ES-I3 (cell line): ENCODE results near the gene HPSE.

Source experiments
- H3K36me3 ChIP-seq: 2 replicates; pipeline ENCODE4 v1.6.1; 2013; ENCODE audit warnings: mild to moderate bottlenecking, low read length, control low read depth, moderate library complexity; ENCODE audit not compliant: insufficient read depth
- H3K4me1 ChIP-seq: 2 replicates; pipeline ENCODE4 v1.6.1; 2013; ENCODE audit warnings: mild to moderate bottlenecking, control low read depth, low read length; ENCODE audit not compliant: insufficient read depth
- H3K9ac ChIP-seq: 2 replicates; pipeline ENCODE4 v1.6.1; 2013; ENCODE audit warnings: low read depth, mild to moderate bottlenecking, low read length, moderate library complexity
- H3K9me3 ChIP-seq: 2 replicates; pipeline ENCODE4 v1.6.1; 2013; ENCODE audit warnings: mild to moderate bottlenecking, low read length, moderate library complexity; ENCODE audit not compliant: control insufficient read depth, insufficient read depth

HPSE gene

GRCh38 chr4:83334425-83335241 is at the start of gene HPSE:
TSS of gene HPSE (minus strand) at chr4:83334848. CDS start at chr4:83334782, 66 bp downstream.
- no peaks in the 10 kb centered on the region for H3K4me1 ChIP-seq
- no peaks in the 10 kb centered on the region for H3K9me3 ChIP-seq
- no peaks in the 10 kb centered on the region for H3K36me3 ChIP-seq
- peak within 1 kb of the TSS; percentile 64 for H3K9ac ChIP-seq

- Histone ChIP-seq H3K4me1 (peaks cover 5% of the 10 kb centered on the region; the same call in 1 of the 2 replicates), H3K9ac (no peak overlapping the region), H3K36me3 (no peaks in the 10 kb centered on the region), H3K9me3 (peaks cover 8% of the 10 kb centered on the region; the same call in 1 of the 2 replicates)
Measured at GRCh38 chr4:83382850-83383249, 48.2 kb upstream of the HPSE start.

GRCh38 chr4:83381173-83381572 is 46.5 kb upstream of the HPSE start:
- Histone ChIP-seq H3K9ac (no peak overlapping the region), H3K9me3 (peaks cover 8% of the 10 kb centered on the region), H3K36me3 (no peaks in the 10 kb centered on the region), H3K4me1 (no peaks in the 10 kb centered on the region)

DNA sequence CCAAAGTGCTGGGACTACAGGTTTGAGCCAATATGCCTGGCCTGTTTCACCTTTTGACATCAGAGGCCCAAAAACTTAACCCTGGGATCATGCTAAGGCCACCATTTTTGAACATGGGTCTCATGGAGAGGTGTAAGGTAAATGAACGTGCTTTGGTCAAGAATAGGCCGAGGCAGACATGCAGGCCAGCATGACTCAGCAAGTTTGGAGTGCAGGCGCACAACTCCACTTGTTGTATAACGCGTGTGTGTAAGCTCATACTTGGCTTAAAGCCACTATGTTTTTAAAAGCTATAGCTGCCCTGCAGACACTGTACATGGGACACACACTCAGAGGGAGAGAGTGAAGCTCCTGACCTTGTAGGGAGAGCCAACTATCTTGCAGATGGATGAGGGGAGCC is 43.8 kb upstream of the HPSE start:
- H3K9me3 ChIP-seq = peaks cover 8% of the 10 kb centered on the region
- no peaks in the 10 kb centered on the region for H3K4me1 ChIP-seq
- no peaks in the 10 kb centered on the region for H3K36me3 ChIP-seq
- no peak overlapping the region for H3K9ac ChIP-seq

DNA sequence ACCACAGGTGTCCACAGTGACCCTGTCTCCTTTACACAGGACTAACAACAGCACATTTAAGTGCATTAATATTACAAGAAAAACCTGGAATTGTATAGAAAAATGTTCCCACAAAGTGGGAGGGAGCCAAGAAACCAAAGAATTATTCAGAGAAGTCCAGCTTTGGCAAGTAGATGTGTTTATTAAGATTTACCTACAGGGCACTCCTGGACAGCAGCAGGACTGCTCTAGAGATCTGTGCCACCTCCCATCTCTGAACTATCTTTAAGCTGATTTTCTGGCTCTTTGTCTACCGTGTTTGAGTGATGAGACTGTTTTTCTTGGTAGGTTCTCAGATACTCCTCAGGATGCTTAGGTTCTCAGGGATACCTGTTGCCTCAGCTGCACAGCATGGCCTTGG is 38.3 kb upstream of the HPSE start:
- Histone ChIP-seq H3K9ac (no peak overlapping the region), H3K4me1 (no peaks in the 10 kb centered on the region), H3K36me3 (no peaks in the 10 kb centered on the region), H3K9me3 (no peaks in the 10 kb centered on the region; the same call in 1 of the 2 replicates)

DNA sequence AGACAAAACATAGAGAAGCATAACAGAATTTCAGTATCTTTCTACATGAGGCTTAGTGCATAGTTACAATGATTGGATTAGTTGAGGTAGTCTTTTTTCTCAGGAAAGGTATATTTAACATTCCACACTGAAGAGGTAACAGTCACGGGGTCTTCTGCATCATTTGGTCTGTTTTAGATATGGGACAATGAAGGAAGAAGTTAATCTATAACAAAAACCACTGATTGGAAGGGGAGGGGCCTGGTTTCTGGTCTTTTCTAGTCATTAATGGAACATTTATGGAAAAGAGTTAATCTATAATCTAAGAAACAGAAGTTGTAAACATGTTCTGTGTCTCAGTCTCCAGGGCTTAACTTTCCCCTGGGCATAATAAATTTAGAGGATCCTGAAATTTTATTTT is 37.3 kb upstream of the HPSE start:
- H3K4me1 ChIP-seq = no peaks in the 10 kb centered on the region
- H3K9me3 ChIP-seq = no peaks in the 10 kb centered on the region
- H3K36me3 ChIP-seq = no peaks in the 10 kb centered on the region
- H3K9ac ChIP-seq = no peak overlapping the region

- no peak overlapping the region for H3K9ac ChIP-seq
- no peaks in the 10 kb centered on the region for H3K36me3 ChIP-seq
- H3K9me3 ChIP-seq = no peaks in the 10 kb centered on the region
- no peaks in the 10 kb centered on the region for H3K4me1 ChIP-seq
Measured at GRCh38 chr4:83371235-83371634, 36.6 kb upstream of the HPSE start.

DNA sequence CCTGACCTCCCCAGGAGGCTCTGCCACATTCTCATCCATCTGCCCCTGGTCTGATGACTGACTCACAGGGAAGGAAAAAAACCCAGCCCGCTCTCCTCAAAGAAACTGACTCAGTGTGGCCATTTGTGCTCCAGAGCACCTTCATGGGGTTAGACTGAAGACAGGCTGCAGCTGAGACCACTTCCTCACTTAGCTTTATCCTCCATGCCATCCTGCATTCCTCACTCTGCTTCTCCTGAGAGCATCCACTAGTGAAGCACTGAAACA is 35.9 kb upstream of the HPSE start:
- Histone ChIP-seq H3K4me1 (no peaks in the 10 kb centered on the region), H3K9ac (no peak overlapping the region), H3K36me3 (no peaks in the 10 kb centered on the region), H3K9me3 (no peaks in the 10 kb centered on the region)

DNA sequence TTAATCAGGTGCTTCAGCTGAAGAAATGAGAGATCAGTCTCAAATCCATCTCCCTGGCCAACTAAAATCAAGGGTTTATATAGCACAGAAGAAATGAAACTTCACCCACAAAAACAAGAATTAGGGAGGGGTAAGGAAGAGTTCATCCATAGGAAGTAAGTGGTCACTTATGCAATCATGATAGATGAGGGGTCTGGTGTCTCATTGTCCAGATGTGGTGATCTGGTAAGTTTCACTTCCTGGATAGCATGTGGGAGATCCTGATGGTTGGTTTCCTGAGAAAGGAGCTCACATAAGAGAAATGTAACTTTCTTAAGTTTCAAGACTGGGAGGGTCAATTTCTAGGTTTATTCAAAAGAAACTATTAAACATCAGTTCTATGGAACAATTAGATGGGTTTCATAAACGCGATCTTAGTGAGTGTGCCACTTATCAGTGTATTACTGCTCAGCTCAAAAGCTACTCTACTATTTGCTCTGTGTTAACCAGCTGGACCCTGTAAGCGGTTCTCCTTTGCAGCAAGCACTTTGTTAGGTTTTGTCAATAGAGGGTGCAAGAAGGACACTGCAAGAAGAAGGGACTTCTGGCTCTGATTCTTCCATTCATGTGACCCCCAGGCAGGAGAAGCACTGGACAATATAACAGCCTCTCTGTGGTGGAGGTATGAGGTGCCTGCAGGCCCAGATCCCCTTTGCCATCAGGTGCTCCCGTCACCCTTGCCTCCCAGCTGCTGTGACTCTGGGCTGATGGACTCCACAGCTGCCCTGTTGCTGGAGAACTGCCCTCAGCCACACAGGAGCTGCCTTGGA is 35.4 kb upstream of the HPSE start:
- Histone ChIP-seq H3K4me1 (no peaks in the 10 kb centered on the region), H3K9ac (no peak overlapping the region), H3K36me3 (no peaks in the 10 kb centered on the region), H3K9me3 (no peaks in the 10 kb centered on the region)

DNA sequence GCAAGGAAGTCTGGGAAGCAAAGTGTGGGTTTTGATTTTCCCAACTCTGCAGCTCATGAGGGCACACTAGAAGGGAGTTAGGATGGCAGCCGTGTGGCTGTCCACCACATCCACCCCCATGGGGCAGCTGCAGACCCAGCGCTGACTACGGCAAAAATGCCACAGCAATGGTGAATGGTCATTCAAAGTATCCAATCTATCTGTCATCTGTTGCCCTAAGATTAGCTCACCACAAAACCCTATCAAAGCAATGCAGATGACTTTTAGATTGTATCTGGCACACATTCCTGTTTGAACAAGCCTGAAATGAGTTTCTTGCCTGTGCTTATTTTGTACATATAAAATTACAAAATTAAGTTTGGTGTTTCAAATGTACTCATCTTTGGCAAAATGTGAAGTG is 29.7 kb upstream of the HPSE start:
- H3K36me3 ChIP-seq = no peaks in the 10 kb centered on the region
- peaks cover 18% of the 10 kb centered on the region for H3K4me1 ChIP-seq
- H3K9me3 ChIP-seq = no peaks in the 10 kb centered on the region

DNA sequence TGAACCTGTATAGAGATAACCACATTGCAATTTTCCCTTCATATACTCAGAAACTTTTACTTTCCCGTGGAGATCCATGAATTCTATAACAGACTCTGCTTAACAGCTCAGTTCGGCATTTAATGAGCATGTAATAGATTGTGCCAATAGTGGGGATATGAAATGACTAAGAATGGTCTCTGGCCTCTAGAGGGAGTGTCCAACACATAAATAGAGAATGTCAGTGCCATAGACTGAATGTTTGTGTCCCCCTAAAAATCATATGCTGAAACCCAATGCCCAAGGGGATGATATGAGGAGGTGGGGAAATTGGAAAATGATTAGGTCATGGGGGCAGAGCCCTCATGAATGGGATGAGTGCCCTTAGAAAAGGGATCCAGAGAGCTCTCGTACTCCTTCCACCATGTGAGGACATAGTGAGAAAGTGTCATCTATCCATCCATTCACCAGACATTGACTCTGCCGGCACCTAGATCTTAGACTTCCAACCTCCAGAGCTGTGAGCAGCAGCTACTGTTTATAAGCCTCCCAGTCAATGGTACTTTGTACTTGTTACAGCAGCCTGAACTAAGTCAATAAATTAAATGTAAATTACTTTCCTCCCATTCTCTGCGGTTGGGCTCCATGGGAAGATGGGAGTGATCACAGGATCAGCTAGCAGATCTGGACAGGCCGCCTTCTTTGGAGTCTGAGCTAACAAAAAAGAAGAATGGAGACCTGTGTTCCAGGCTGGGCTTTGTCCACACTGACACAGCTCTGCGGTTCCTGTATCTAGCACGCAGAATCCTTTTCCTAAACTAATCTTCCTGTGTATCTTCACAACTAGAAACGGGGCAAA is 28.1 kb upstream of the HPSE start:
- Histone ChIP-seq H3K36me3 (no peaks in the 10 kb centered on the region), H3K9me3 (no peaks in the 10 kb centered on the region), H3K4me1 (peaks cover 18% of the 10 kb centered on the region), H3K9ac (no peak overlapping the region)

More for the DNA sequence above, 29.7 kb upstream of the HPSE start:
- no peak overlapping the region for H3K9ac ChIP-seq

DNA sequence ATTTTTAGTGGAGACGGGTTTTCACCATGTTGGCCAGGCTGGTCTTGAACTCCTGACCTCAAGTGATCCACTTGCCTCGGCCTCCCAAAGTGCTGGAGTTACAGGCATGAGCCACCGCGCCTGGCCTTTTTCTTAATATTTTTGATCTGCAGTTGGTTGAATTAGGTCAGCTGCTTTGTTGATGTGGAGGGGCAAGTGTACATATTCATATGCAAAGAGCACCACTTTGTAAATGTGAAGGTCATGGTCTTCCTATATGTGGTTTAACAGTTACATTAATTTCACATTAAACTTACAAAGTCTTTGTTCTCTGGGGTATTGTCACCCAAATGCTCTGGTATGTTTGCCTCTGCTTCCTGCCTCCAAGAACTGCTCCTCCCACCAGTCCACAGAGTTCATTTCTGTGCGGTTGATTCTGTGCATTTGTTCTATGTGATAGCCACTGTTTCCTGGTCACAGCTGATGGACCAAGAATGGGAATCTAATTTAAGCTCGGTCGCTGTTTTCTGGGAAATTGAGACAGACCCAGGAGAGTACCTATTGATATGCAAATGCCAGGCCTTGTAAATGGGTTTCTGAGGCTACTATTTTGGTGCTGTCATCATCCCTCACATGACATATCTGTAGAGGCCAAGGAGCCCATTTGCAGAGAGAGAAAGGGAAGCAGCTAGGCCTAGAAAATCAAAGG is 26.9 kb upstream of the HPSE start:
- no peak overlapping the region for H3K9ac ChIP-seq
- H3K4me1 ChIP-seq = peaks cover 29% of the 10 kb centered on the region
- H3K36me3 ChIP-seq = no peaks in the 10 kb centered on the region
- no peaks in the 10 kb centered on the region for H3K9me3 ChIP-seq

- Histone ChIP-seq H3K9me3 (no peaks in the 10 kb centered on the region), H3K9ac (no peak overlapping the region), H3K4me1 (peaks cover 29% of the 10 kb centered on the region), H3K36me3 (no peaks in the 10 kb centered on the region)
Measured at GRCh38 chr4:83360018-83360417, 25.4 kb upstream of the HPSE start.

DNA sequence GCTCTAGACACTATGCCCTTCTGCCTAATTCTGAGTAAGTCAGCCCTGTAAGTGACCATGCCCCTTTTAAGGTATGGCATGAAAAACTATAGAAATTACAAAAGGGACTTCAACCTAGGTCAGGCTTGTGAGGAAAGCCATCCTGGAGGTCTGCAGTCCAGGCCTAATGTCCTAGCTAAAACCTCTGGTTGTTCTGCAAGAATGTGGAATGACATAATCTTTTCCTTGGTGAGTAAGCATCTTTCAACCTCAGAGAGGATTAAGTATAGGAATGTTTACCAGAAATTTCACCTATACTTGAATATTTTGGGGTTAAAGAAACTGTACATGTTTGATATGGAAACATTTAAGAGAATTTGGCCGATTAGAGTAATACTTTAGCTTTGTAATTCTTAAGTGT is 23.8 kb upstream of the HPSE start:
- H3K9me3 ChIP-seq = peaks cover 2% of the 10 kb centered on the region; the same call in 1 of the 2 replicates
- H3K36me3 ChIP-seq = no peaks in the 10 kb centered on the region
- peaks cover 29% of the 10 kb centered on the region for H3K4me1 ChIP-seq
- H3K9ac ChIP-seq = no peak overlapping the region
